Measurements from ENCODE around the gene NME7. TPM values are rescaled to one million over a fixed set of nuclear protein-coding genes. Genes with fewer than 3 reads are reported as not detected.

The NME7 gene
- total RNA-seq, 4 donors from 2014 or later: 1.9 to 15.9 (median 8.3) TPM

DNA sequence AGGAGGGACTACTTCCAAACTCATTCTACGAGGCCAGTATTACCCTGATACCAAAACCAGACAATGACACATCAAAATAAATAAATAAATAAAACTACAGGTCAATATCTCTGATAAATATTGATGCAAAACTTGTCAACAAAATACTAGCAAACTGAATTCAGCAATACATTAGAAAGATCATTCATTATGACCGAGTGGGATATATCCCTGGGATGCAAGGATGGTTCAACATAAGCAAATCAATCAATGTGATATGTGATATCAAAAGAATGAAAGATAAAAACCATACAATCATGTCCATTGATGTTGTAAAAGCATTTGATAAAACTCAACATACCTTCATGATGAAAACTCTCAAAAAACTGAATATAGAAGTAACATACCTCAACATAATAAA, 36.7 kb downstream of the NME7 start:
- TF ChIP-seq POLR2AphosphoS5 (IDR thresholded peaks at IDR 0.05) (no peak), EP300 (IDR thresholded peaks at IDR 0.05; ENCODE audit: low read depth) (no peak), CTCF (IDR thresholded peaks at IDR 0.05) (no peak), POLR2A (IDR thresholded peaks at IDR 0.05) (no peak)
- WGBS, 2 donors (ENCODE audit: low coverage in 1 of 2): 96 to 98% methylated on average over 2 of the region's 2 CpGs
- H3K27me3 ChIP-seq: no peaks in the 10 kb centered on the region
- no peaks in the 10 kb centered on the region for H3K36me3 ChIP-seq
- peaks cover 0 to 8% of the 10 kb centered on the region in 2 donors for H3K9me3 ChIP-seq
- intact Hi-C loops (cut with DNase I; ENCODE audit: low total_unique reads) (no loop called here), in situ Hi-C loops (cut with MboI; ENCODE audit: low pct_ligation_motif_present in 1 of 4, low pct_unique_long_range_greater_than_20kb in 1 of 4, low sequenced_read_pairs in 3 of 4) (loop anchor here in 2 of 4 donors (25.0 kb wide), 2 partner anchors 219 to 894 kb away; partner anchors contain the start of gene ATP1B1 (in 1 of the 2))
- no peak for DNase-seq
- H3K4me1 ChIP-seq: no peaks in the 10 kb centered on the region
- H3K27ac ChIP-seq: no peak overlapping the region
- no peak overlapping the region for H3K4me3 ChIP-seq

GRCh38 chr1:169329383-169329782, 38.2 kb downstream of the NME7 start:
- H3K36me3 ChIP-seq: no peaks in the 10 kb centered on the region
- H3K9me3 ChIP-seq: peaks cover 0 to 8% of the 10 kb centered on the region in 2 donors
- H3K27me3 ChIP-seq: no peaks in the 10 kb centered on the region
- no peak overlapping the region for H3K27ac ChIP-seq
- no peak for DNase-seq
- no peak overlapping the region for H3K4me3 ChIP-seq
- WGBS, 2 donors (ENCODE audit: low coverage in 1 of 2): 93 to 100% methylated on average over 1 of the region's 1 CpG
- intact Hi-C loops (cut with DNase I; ENCODE audit: low total_unique reads): no loop called here
- no peaks in the 10 kb centered on the region for H3K4me1 ChIP-seq
- in situ Hi-C loops (cut with MboI; ENCODE audit: low pct_ligation_motif_present in 1 of 4, low pct_unique_long_range_greater_than_20kb in 1 of 4, low sequenced_read_pairs in 3 of 4): loop anchor here in 2 of 4 donors (10.0 to 25.0 kb wide), 3 partner anchors 155 to 892 kb away; partner anchors contain the start of gene ATP1B1 (in 1 of the 2)
- TF ChIP-seq CTCF (IDR thresholded peaks at IDR 0.05) (no peak), EP300 (IDR thresholded peaks at IDR 0.05; ENCODE audit: low read depth) (no peak), POLR2A (IDR thresholded peaks at IDR 0.05) (no peak), POLR2AphosphoS5 (IDR thresholded peaks at IDR 0.05) (no peak)

DNA sequence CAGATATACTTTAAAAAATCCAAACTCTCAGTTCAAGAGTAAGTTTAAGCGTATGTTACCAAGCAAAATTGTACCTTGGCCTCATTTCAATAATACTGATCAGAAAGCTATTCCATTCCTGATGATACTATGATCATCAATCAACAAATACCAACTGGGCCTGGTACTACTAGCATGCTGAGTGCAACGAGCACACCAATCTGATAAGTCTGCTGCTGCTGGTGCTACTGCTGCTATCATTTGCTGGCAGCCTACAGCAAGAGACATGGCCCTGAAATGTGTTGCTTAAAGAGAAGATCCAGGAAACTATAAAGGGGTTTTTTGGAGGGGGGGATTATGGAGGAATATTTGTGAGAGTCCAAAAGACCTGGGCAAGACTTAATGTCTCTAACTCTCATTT, 39.7 kb downstream of the NME7 start:
- intact Hi-C loops (cut with DNase I; ENCODE audit: low total_unique reads): no loop called here
- in situ Hi-C loops (cut with MboI; ENCODE audit: low pct_ligation_motif_present in 1 of 4, low pct_unique_long_range_greater_than_20kb in 1 of 4, low sequenced_read_pairs in 3 of 4): loop anchor here in 2 of 4 donors (10.0 to 25.0 kb wide), 3 partner anchors 153 to 891 kb away; partner anchors contain the start of gene ATP1B1 (in 1 of the 2)
- no peak overlapping the region for H3K27ac ChIP-seq
- 93 to 100% methylated on average over 2 of the region's 2 CpGs for WGBS, 2 donors (ENCODE audit: low coverage in 1 of 2)
- no peaks in the 10 kb centered on the region for H3K4me1 ChIP-seq
- no peak for DNase-seq
- H3K36me3 ChIP-seq: no peaks in the 10 kb centered on the region
- TF ChIP-seq EP300 (IDR thresholded peaks at IDR 0.05; ENCODE audit: low read depth): no peak
- no peak for TF ChIP-seq CTCF (IDR thresholded peaks at IDR 0.05)
- TF ChIP-seq POLR2AphosphoS5 (IDR thresholded peaks at IDR 0.05): no peak
- TF ChIP-seq POLR2A (IDR thresholded peaks at IDR 0.05): no peak
- H3K9me3 ChIP-seq: peaks cover 0 to 8% of the 10 kb centered on the region in 2 donors
- no peak overlapping the region for H3K4me3 ChIP-seq
- no peaks in the 10 kb centered on the region for H3K27me3 ChIP-seq

DNA sequence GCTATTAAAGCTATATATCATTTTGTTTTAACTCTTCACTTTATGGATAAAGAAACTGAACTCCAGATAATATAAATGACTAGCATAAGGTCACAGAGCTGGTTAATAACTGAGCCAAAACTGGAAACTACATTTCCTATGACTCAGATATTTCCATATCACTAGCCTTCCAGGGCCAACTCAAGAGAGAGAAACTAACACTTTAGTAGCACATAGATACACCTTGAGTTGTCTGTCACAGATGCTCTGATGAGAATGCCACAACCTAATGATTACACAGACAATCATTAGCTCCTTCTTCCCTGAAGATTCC, 40.7 kb downstream of the NME7 start:
- intact Hi-C loops (cut with DNase I; ENCODE audit: low total_unique reads): no loop called here
- Histone ChIP-seq H3K27me3 (no peaks in the 10 kb centered on the region), H3K9me3 (peaks cover 0 to 8% of the 10 kb centered on the region in 2 donors), H3K27ac (no peak overlapping the region), H3K4me1 (no peaks in the 10 kb centered on the region), H3K4me3 (no peak overlapping the region), H3K36me3 (no peaks in the 10 kb centered on the region)
- in situ Hi-C loops (cut with MboI; ENCODE audit: low pct_ligation_motif_present in 1 of 4, low pct_unique_long_range_greater_than_20kb in 1 of 4, low sequenced_read_pairs in 3 of 4): loop anchor here in 2 of 4 donors (10.0 to 25.0 kb wide), 3 partner anchors 152 to 890 kb away; partner anchors contain the start of gene ATP1B1 (in 1 of the 2)
- no peak for DNase-seq
- TF ChIP-seq POLR2AphosphoS5 (IDR thresholded peaks at IDR 0.05): no peak
- TF ChIP-seq EP300 (IDR thresholded peaks at IDR 0.05; ENCODE audit: low read depth): no peak
- no peak for TF ChIP-seq POLR2A (IDR thresholded peaks at IDR 0.05)
- TF ChIP-seq CTCF (IDR thresholded peaks at IDR 0.05): no peak
